HUES48 (cell line): Measurements from ENCODE around the gene TTC33.

Experiments used
- H3K27ac ChIP-seq: one replicate; pipeline ENCODE4 v1.7.0; 2013; ENCODE audit warnings: low read depth, low read length, inconsistent platforms
- H3K27me3 ChIP-seq: 2 replicates; pipeline ENCODE4 v1.6.1; 2013; ENCODE audit warnings: mild to moderate bottlenecking, low read length; ENCODE audit not compliant: control insufficient read depth, insufficient read depth
- H3K36me3 ChIP-seq: 2 replicates; pipeline ENCODE4 v1.6.1; 2013; ENCODE audit warnings: low read length; ENCODE audit not compliant: control insufficient read depth, insufficient read depth
- H3K4me1 ChIP-seq: 2 replicates; pipeline ENCODE4 v1.6.1; 2013; ENCODE audit warnings: mild to moderate bottlenecking, low read length; ENCODE audit not compliant: control insufficient read depth, insufficient read depth
- H3K4me3 ChIP-seq: 2 replicates; pipeline ENCODE4 v1.5.1; 2013; ENCODE audit warnings: mild to moderate bottlenecking, low read depth, low read length
- H3K9ac ChIP-seq: 2 replicates; pipeline ENCODE4 v1.6.1; 2013; ENCODE audit warnings: mild to moderate bottlenecking, low read depth, low read length, moderate library complexity
- H3K9me3 ChIP-seq: 2 replicates; pipeline ENCODE4 v1.6.1; 2013; ENCODE audit warnings: low read length; ENCODE audit not compliant: control insufficient read depth, insufficient read depth

The TTC33 gene

DNA sequence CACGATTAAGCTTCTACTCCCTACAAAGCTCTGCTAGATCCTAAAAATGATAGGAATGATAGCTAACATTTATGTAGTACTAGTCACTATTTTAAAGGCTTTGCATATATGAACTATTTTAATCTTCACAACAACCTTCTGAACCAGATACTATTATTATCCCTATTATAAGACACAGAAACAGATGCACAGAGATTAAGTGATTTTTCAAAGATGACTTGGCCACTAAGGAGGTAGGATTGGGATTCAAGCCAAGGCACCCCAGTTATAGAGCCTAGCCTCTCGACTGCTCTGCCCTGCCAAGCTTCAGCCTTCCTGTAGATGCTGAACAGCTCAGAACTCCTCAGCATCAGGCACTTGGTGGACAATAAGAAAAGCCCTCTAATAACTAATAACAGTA, 277.0 kb downstream of the TTC33 start:
- Histone ChIP-seq H3K27ac (no peak overlapping the region), H3K4me3 (no peak overlapping the region), H3K9me3 (peaks cover 8% of the 10 kb centered on the region; the same call in 1 of the 2 replicates), H3K4me1 (no peaks in the 10 kb centered on the region), H3K27me3 (no peaks in the 10 kb centered on the region), H3K36me3 (no peaks in the 10 kb centered on the region), H3K9ac (no peak overlapping the region)

GRCh38 chr5:40477856-40478546, 277.8 kb downstream of the TTC33 start:
- H3K27ac ChIP-seq = no peak overlapping the region

DNA sequence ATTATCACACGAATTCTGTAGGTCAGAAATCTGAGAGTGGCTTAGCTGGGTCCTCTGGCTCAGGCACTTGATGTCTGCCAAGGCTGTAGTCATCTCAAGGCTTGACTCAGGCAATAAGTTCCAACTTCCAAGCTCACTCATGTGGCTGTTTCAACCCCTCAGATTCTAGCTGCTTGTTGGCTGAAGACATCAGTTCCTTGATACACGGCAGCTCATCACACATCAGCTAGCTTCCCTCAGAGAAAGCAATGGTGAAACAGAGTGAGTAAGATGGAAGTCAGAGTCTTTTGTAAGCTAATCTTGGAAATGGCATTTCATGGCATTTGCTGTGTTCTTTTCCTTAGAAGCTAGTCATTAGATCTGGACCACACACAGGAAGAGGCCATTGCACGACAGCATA, 280.2 kb downstream of the TTC33 start:
- H3K9me3 ChIP-seq = peaks cover 8% of the 10 kb centered on the region; the same call in 1 of the 2 replicates
- no peaks in the 10 kb centered on the region for H3K4me1 ChIP-seq
- H3K9ac ChIP-seq = no peak overlapping the region
- no peaks in the 10 kb centered on the region for H3K36me3 ChIP-seq
- no peaks in the 10 kb centered on the region for H3K27me3 ChIP-seq
- no peak overlapping the region for H3K27ac ChIP-seq
- no peak overlapping the region for H3K4me3 ChIP-seq

More at GRCh38 chr5:40477856-40478546, 277.8 kb downstream of the TTC33 start:
- Histone ChIP-seq H3K9me3 (peaks cover 8% of the 10 kb centered on the region; the same call in 1 of the 2 replicates), H3K4me1 (no peaks in the 10 kb centered on the region), H3K36me3 (no peaks in the 10 kb centered on the region), H3K27me3 (no peaks in the 10 kb centered on the region), H3K4me3 (no peak overlapping the region), H3K9ac (no peak overlapping the region)

DNA sequence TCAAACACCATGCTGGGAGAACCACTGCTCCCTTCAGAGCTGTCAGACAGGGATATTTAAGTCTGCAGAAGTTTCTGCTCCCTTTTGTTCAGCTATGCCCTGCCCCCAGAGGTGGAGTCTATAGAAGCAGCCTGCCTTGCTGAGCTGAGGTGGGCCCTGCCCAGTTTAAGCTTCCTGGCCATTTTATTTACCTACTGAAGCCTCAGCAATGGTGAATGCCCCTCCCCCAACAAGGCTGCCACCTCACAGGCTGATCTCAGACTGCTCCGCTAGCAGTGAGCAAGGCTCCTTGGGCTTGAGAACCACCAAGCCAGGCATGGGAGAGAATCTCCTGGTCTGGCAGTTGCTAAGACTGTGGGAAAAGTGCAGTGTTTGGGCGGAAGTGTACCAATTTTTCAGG, 281.5 kb downstream of the TTC33 start:
- no peaks in the 10 kb centered on the region for H3K36me3 ChIP-seq
- H3K27me3 ChIP-seq = no peaks in the 10 kb centered on the region
- H3K27ac ChIP-seq = no peak overlapping the region
- no peak overlapping the region for H3K4me3 ChIP-seq
- no peaks in the 10 kb centered on the region for H3K4me1 ChIP-seq
- H3K9ac ChIP-seq = no peak overlapping the region
- H3K9me3 ChIP-seq = peaks cover 8% of the 10 kb centered on the region; the same call in 1 of the 2 replicates

DNA sequence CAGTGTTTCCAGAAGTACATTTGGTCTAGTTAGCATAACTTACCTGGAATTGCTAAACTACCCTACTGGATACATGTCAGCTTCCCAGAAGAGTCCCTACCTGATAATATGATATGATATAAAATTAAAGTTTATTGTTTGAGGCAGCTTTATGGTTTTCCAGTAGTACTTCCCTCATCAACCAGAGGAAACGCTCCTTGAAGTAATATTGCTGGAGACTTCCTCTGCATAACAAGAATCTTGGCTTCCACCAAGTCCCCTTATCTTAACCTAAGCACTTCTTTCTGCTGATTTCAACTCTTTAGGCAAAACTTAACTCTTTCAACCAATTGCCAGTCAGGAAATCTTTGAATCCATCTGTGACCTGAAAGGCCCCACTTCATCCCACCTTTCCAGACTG, 290.3 kb downstream of the TTC33 start:
- H3K4me3 ChIP-seq = no peak overlapping the region
- H3K4me1 ChIP-seq = no peaks in the 10 kb centered on the region
- no peak overlapping the region for H3K9ac ChIP-seq
- no peaks in the 10 kb centered on the region for H3K9me3 ChIP-seq
- no peaks in the 10 kb centered on the region for H3K36me3 ChIP-seq
- H3K27me3 ChIP-seq = no peaks in the 10 kb centered on the region
- no peak overlapping the region for H3K27ac ChIP-seq

- no peaks in the 10 kb centered on the region for H3K4me1 ChIP-seq
- no peaks in the 10 kb centered on the region for H3K36me3 ChIP-seq
- no peak overlapping the region for H3K4me3 ChIP-seq
- no peaks in the 10 kb centered on the region for H3K9me3 ChIP-seq
- no peak overlapping the region for H3K27ac ChIP-seq
- no peak overlapping the region for H3K9ac ChIP-seq
- H3K27me3 ChIP-seq = no peaks in the 10 kb centered on the region
Observed at GRCh38 chr5:40464511-40464910, 291.2 kb downstream of the TTC33 start.
